ENCODE data around the gene MKLN1.
"Not testable (repeated sequence)": the region's sequence is repeated elsewhere in the genome, so short reads cannot be mapped to it uniquely, and the experiment has no call there.

The MKLN1 gene

DNA sequence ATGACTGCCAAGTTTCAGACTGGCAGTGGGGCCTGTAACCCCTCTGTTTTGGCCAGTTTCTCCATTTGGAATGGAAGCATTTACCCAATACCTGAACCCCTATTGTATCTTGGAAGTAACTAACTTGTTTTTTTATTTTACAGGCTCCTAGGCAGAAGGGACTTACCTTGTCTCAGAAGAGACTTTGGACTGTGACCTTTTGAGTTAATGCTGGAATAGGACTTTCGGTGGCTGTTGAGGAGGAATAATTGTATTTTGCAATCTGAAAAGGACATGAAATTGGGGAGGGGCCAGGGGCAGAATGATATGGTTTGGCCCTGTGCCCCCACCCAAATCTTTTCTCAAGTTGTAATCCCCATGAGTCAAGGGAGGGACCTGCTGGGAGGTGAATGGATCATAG lies 20.0 kb upstream of the MKLN1 start:
- no peak for DNase-seq (ENCODE audit: insufficient read length, low spot score)
- FAIRE-seq: no peak

DNA sequence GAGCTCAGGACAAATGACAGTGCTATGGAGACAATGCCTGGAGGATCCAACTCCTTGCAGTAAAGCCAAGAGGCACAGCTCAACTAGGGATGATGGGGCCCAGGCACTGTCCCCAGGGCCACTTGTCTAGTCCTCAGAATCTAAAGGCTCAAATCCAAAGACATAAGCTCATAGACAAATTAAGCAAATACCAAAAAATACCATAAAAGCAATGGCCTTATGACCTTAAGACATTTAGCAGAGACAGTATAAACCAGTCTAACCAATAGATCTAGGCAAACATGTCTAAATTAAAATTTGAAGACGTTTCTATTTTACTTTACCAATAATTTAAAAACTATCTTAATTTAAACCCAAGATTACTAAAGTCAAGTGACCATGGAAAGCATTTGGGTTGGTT lies 14.8 kb upstream of the MKLN1 start:
- DNase-seq (ENCODE audit: insufficient read length, low spot score) (no peak), FAIRE-seq (no peak)

DNA sequence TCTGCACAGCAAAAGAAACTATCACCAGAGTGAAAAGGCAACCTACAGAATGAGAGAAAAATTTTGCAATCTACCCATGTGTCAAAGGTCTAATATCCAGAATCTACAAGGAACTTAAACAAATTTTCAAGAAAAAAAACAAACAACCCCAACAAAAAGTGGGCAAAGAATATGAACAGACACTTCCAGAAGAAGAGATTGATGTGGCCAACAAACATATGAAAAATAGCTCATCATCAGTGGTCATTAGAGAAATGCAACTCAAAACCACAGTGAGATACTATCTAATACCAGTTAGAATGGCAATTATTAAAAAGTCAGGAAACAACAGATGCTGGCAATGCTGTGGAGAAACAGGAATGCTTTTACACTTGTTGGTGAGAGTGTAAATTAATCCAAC lies 7.1 kb upstream of the MKLN1 start:
- no peak for FAIRE-seq

DNA sequence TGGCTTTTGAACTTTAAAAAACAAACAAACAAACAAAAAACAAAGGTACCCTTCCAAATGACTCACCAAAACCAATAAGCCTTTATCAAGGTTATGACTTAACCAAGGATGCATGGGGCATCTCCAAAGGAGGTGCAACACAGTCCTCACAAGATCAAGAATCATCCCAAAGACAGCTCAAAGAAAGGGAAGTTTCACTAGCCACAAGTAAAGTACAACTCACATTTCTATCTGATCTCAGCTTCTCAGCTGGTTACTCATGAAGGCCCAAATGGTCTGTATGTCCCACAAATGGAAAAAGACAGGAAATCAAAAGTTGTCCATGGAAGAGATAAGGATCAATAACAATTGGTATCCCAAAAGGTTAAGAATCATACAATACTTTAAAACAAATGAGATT lies 6.0 kb upstream of the MKLN1 start:
- DNase-seq (ENCODE audit: insufficient read length, low spot score) (no peak), FAIRE-seq (no peak)

More for the DNA sequence above, 7.1 kb upstream of the MKLN1 start:
- DNase-seq (ENCODE audit: insufficient read length, low spot score): no peak

DNA sequence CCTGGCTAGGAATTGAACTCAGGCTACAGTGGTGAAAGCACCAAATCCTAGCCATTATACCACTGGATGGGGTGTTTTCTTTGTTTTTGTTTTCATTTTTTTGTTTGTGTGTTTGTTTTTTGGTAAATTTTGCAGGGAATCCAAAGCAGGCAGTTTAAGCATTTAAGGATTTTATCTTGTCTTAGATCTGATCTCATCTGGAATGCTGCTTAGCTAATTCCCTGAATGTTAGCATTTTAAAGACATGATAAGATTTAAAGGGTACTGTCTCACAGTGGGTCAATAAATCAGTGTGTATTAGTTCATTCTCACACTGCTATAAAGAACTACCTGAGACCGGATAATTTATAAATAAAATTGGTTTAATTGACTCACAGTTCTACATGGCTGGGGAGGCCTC lies 5.6 kb upstream of the MKLN1 start:
- FAIRE-seq: no peak

DNA sequence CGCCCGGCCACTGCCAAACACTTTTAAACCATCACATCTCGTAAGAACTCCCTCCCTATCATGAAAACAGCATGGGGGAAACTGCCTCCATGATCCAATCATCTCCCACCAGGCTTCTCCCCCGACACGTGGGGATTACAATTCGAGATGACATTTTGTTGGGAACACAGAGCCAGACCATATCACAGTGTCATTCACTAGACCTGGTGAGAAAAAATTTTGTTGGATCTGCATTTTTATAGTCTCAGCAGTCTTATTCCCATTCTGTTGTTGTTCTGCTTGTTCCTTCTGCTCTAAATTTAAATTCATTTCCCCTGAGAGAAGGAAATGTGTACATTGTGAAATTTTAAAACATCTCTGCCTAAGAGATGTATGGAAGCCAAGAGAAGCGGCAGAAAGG lies 4.8 kb upstream of the MKLN1 start:
- FAIRE-seq: no peak
- DNase-seq (ENCODE audit: insufficient read length, low spot score): no peak

More for the DNA sequence above, 5.6 kb upstream of the MKLN1 start:
- DNase-seq (ENCODE audit: insufficient read length, low spot score): no peak

DNA sequence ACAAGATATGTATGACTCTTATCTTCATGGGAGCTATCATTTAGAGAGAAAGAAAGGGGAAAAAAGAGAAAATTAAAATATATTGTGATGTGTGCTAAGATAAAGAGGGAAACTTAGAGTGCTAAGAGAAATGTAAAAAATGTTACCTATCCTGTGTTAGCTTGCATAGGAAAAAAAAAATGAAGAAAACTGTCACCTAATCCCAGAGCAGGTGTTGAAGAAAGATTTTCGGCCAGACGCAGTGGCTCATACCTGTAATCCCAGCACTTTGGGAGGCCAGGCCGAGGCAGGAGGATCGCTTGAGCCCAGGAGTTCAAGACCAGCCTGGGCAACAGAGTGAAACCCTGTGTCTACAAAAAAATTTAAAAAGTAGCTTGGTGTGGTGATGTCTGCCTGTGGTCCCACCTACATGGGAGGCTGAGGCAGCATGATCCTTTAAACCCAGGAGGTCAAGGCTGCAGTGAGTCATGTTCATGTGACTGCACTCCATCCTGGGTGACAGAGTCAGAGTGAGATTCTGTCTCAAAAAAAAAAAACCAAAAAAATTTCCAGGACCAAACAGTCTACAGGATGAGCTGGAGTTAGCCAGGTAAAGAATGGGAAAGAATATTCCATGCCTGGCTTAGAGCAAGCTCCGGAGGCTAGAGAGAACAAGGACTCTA lies 2.4 kb upstream of the MKLN1 start:
- FAIRE-seq (no peak), DNase-seq (ENCODE audit: insufficient read length, low spot score) (no peak)

DNA sequence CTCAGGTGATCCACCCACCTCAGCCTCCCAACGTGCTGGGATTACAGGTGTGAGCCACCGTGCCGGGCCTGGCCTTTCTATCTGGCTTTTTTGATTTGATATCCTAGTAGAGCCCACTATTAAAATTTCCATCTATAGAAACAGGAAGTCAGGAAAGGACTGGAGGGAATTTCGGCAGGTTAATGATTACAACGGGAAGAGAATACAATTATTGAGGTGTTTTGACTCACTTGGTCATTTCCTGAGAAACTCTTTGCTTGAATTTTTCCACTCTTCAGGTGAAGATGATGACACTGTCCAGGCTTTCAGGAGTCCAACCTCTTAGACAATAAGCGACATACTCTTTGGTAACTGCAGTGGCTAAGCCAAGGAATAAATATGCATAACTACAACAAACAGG lies 1.1 kb upstream of the MKLN1 start:
- FAIRE-seq: no peak
- no peak for DNase-seq (ENCODE audit: insufficient read length, low spot score)

DNA sequence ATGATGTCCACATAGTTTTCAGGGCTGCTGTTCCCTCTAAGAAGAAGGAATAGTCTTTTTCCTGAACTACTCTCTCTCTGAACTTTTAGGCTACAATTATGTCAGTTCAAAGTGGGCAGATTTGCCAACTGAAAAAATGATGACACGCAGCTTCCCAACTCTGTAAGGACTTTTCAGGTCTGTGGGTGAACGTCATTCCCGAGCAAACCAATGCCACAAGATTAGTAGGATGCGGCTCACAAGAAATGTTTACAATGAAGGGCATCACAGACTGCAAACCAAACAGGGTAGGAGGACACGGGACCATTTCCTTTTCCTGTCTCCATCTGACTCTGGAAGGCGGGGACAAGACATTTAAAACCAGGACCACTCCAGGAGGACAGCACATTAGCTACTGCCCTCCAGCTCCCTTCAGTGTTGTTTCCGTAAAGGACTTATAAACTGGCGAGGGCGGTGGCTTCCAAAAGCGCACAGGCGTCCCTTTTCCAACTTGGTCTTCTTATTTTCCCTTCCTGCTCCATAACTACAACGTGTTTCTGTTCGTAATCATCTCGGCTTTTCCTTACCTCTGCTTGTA lies 539 bp upstream of the MKLN1 start:
- FAIRE-seq: no peak

DNA sequence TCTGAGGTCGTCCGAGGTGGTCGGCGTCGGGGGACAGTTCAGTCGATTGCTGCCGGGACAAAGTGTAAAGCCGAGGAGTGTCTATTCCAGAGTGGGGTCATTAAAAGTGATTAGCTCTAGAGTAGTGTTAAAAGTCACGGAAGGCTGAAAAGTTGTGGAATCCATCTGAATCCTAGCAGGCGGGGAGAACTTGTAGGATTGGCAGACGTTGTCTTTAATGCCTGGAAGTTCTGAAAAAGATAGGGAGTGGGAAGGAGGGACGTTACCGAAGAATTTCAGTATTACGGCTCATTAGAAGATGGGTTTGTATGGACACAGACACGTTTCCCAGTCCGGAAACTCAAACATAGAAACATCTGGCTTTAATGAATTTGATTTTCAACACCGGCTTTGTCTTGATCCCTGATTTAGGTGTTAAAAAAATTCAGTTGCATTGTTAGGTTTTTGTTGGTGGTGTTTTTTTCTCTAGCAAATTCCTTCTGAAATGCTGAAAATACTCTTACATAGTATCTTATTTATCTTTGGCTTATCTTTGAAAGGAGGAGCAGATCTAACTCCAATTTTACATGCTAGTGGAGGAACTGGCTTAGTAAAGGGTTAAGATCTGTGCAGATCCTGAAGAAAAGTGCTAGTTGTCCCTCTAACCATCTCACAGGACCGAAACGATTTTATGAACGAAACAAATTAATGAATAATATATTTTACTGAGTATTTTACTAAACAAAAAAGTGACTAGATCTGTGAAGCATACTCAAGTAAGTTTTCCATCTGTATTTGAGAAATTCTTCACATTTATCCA lies 900 bp downstream of the MKLN1 start:
- FAIRE-seq (no peak), DNase-seq (ENCODE audit: insufficient read length, low spot score) (peak; percentile 17)

More for the DNA sequence above, 539 bp upstream of the MKLN1 start:
- DNase-seq (ENCODE audit: insufficient read length, low spot score): peak; percentile 60

DNA sequence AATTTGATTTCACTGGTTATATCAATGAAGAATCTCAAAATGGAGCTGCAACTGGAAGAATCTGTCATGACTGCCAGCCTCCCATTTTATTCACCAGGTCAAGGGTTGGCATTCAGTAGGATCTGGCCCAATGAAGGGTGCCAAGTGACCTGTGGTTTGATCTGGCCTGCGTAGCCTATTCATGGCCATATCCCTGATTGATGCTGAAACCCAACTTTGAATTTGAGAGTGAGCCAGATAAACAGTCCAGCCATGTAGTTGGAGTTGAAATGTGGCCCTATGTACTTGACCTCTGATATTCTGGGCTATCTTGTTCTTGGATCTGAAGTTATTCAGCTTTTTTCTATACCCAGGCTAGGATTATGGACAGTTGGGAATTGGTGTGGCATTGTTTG lies 1.5 kb downstream of the MKLN1 start:
- FAIRE-seq: no peak
- no peak for DNase-seq (ENCODE audit: insufficient read length, low spot score)

DNA sequence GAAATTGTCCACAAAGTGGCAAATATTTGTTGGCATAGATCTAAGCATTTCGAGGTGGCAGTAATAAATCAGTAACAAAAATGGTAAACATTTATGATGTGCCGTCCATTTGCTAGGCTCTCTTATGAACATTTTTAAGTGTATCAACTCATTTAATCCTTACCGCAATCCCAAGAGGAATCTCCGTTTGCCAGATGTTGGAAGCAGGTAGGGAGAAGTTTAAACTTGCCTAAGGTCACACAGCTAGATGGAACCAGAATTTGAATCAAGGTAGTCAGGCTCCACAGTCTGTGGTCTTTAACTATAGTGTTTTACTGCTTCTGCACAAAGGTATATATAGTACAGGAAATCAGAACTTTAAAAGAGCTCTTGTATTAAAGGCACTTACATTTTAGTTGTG lies 2.6 kb downstream of the MKLN1 start:
- no peak for FAIRE-seq

DNA sequence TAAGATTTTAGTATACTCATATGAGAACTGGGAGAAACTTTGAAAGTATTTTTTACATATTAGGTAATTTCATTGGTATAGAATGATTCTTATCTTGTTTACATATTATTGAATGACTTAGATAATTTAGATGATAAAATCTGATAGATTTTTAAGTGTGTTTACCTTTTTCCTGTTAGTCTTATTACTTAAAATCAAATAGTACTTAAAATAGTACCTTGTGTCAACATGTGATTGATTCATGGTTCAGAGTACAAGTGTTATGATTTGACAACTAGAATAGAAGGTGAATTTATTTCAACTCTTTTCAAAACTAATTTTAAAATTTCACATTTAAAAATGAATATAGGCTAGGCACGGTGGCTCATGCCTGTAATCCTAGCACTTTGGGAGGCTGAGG lies 4.1 kb downstream of the MKLN1 start:
- DNase-seq (ENCODE audit: insufficient read length, low spot score) (no peak), FAIRE-seq (no peak)

More for the DNA sequence above, 2.6 kb downstream of the MKLN1 start:
- no peak for DNase-seq (ENCODE audit: insufficient read length, low spot score)

DNA sequence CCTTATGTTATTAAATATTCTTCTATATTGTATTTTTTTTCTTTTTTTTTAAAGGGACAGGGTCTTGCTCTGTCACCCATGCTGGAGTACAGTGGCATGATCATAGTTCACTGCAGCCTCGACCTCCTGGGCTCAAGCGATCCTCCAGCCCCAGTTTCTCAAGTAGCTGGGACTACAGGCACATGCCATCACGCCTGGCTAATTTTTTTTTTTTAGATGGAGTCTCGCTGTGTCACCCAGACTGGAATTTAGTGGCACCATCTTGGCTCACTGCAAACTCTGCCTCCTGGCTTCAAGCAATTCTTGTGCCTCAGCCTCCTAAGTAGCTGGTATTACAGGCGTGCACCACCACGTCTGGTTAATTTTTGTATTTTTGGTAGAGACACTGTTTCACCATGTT lies 5.1 kb downstream of the MKLN1 start:
- not testable (repeated sequence) for FAIRE-seq; DNase-seq (ENCODE audit: insufficient read length, low spot score)

DNA sequence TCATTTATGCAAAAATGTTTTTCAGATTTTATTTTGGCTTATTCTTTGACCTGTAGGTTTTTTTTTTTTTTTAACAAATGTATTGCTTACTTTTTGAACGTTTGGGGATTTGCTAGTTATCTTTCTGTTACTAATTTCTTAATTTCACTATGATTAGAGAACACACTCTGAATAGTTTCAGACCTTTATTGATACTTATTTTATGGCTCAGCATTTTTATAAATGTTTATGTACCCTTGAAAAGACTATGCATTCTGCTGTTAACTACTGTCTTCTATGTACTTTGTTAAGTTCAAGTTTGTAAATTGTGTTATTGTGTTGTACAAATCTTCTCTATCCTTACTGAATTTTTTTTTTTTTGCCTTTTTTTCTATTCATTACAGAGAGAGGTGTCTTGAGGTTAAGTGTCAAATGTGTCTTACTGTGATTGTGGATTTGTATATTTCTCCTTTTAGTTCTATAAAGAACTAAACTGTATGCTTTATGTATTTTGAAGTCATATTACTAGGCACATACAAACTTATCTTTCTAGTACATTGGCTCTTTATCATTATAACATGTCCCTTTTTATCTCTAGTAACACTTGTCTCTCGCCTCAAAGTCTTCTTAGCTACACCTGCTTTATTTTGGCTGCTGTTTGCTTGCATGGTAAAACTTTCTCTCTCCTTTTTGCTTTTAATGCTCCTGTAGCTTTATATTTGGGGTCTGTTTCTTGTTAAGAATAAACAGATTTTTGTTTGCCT lies 8.1 kb downstream of the MKLN1 start:
- DNase-seq (ENCODE audit: insufficient read length, low spot score): no peak
- FAIRE-seq: no peak

DNA sequence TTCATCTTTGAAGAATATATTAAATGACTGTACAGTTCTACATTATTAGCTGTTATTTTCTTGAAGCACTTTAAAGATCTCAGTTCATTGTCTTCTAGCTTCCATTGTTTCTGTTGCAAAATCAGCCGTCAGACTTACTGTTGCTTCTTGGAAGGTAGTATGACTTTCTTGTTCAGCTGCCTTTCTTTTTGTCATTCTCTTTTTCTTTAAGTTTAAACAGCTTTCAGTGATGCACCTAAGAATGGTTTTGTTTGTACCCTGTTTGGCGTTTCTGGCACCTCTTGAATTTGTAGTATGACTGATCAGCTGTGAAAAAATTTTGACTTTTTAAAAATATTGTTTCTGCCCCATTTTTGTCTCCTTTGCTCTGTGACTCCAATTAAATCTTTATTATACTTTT lies 9.3 kb downstream of the MKLN1 start:
- FAIRE-seq (no peak), DNase-seq (ENCODE audit: insufficient read length, low spot score) (no peak)

DNA sequence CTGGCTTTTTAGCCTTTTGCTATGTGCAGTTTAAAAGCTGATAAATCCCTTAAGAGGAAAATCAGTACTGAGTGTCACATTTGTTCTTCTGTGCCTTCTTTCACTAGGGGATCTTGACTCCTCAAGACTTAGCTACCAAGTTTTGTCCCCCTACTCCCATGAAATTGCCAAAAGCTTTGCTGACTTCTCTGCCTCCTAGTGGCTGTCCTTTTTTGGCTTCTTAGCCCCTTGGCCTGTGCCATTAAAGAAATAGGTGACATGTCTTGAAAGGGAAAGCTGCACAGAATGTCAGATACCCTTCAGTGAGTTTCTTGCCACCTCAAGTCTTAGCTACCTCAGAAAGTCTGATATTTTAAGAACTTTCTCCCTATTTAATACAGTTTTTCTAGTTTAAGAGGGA lies 10.5 kb downstream of the MKLN1 start:
- FAIRE-seq: no peak

DNA sequence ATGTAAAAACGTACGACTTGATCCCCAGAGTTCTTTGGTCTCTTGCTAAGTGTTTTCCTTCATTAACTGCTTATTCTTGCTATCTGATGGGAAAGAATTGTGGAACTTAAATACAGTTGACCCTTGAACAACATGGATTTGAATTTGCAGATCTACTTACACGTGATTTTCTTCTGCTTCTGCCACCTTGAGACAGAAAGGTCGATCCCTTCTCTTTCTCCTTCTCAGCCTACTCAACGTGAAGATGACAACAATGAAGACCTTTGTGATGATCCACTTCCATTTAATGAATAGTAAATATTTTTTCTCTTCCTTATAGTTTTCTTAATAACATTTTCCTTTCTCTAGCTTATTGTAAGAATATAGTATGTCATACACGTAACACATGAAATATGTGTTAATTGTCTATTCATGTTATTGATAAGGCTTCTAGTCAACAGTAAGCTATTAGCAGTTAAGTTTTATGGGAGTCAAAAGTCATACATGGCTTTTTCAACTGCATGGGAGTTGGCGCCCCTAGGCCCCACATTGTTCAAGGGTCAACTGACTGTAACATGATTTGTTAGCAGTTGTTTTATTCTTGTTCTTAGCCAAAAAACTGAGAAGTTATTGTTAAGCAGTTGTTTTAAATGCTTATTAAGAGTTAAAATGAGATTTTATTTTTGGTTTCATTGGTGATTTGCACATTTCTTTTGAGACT lies 11.2 kb downstream of the MKLN1 start:
- FAIRE-seq (no peak), DNase-seq (ENCODE audit: insufficient read length, low spot score) (no peak)

More for the DNA sequence above, 10.5 kb downstream of the MKLN1 start:
- DNase-seq (ENCODE audit: insufficient read length, low spot score): no peak

DNA sequence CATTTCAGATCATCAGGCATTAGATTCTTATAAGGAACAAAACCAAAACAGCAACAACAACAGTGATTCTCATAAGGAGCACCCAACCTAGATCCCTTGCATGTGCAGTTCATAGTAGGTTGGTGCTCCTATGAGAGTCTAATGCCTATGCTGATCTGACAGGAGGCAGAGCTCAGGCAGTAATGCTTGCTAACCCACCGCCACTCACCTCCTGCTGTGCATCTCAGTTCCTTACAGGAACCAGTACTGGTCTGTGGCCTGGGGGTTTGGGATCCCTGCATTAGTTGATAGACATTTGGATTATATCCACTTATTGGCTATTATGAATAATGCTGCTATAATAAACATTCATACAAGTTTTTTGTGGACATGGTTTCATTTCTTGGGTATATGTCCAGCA lies 14.0 kb downstream of the MKLN1 start:
- no peak for FAIRE-seq
- no peak for DNase-seq (ENCODE audit: insufficient read length, low spot score)

DNA sequence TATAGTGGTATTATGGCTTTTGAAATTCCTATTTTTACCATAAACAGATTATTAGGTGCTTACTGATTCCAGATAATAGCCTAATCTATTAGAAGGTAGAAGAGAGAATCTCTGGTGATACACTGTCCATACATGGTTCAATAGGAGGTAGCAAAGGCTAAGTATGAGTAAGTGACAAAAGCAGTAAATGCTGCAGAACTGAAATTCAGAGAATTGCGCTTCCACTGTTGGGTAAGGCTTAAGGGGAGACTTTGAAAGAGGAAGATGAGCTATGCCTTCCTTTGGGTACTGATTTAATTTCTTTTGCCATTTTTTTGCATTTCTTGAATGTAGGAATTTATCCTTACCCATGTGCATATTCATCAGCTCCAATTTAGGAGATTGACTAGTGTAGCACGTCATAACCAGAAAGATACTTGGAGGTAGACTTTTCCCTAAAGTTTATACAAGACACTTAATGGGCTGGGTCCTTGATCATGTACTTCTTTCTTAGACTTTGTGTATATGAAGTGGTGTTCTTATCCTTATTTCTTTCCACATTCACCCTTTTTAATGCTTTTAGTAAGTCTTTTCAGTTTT lies 15.3 kb downstream of the MKLN1 start:
- no peak for FAIRE-seq

More for the DNA sequence above, 15.3 kb downstream of the MKLN1 start:
- DNase-seq (ENCODE audit: insufficient read length, low spot score): no peak
